Liver (tissue), 3 donors: ENCODE results near the gene LIFR.

Experiments used
- ATF3 ChIP-seq: IDR thresholded peaks from 2 replicates; pipeline ENCODE4 v1.6.1; 2016; ENCODE audit warnings: antibody characterized with exemption
- CTCF ChIP-seq: fragments of 150-350 bp; IDR thresholded peaks from 2 replicates; pipeline ENCODE4 v1.5.1; 2017; ENCODE audit warnings: improper control_type of control experiment, low read depth, low read length; ENCODE audit not compliant: missing input control
- REST ChIP-seq: IDR thresholded peaks from 2 replicates; pipeline ENCODE4 v1.6.1; 2016; ENCODE audit warnings: antibody characterized with exemption, mild to moderate bottlenecking
- RXRA ChIP-seq, 2 donors: IDR thresholded peaks; 2 replicates each; pipeline ENCODE4 v1.6.1; 2017 to 2018; ENCODE audit warnings: antibody characterized with exemption in 2 of 2, mild to moderate bottlenecking in 1 of 2
- SP1 ChIP-seq: IDR thresholded peaks from 2 replicates; pipeline ENCODE4 v1.6.1; 2018; ENCODE audit warnings: antibody characterized with exemption, mild to moderate bottlenecking
- TAF1 ChIP-seq: conservative IDR thresholded peaks from 2 replicates; pipeline ENCODE4 v1.6.1; 2016; ENCODE audit warnings: antibody characterized with exemption, mild to moderate bottlenecking
- donor health status: healthy.
- donor health status: healthy.

- TF ChIP-seq TAF1 (no peak), CTCF (no peak), SP1 (no peak), REST (no peak), ATF3 (no peak), RXRA (IDR thresholded peaks at IDR 0.05) (no peak)
Observed at GRCh38 chr5:38443390-38443789, 113.1 kb downstream of the LIFR start.
